ENCODE measurements around the gene NOP53.
"Not testable (repeated sequence)": the region's sequence is repeated elsewhere in the genome, so short reads cannot be mapped to it uniquely, and the experiment has no call there.

The NOP53 gene

DNA sequence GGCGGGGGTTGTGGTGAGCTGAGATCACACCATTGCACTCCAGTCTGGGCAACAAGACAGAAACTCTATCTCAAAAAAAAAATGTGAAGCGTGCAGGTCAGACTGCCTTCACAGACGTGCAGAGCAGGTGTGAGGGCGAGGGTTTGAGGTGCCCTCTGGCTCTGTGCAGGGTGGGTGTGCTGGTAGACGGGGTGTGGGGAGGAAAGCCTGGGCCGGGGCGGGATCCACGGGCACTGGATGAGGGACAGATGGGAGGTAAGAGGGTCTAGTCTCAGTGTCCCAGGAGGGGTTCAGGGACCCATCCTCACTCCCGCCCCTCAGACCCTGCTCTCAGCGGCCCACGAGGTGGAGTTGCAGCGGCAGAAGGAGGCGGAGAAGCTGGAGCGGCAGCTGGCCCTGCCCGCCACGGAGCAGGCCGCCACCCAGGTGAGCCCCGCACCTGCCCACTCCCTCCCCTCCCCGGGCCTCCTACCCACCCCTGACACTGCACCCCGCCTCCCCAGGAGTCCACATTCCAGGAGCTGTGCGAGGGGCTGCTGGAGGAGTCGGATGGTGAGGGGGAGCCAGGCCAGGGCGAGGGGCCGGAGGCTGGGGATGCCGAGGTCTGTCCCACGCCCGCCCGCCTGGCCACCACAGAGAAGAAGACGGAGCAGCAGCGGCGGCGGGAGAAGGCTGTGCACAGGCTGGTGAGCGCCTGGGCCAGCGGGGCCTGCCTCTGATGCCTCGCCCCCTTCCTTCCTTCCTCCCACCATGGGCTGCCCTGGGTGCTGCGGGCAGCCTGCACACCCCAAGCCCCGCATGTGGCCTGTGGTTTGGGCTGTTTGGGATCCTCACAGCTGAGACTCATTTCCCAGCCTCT, 9.1 kb downstream of the NOP53 start:
- DNase-seq (ENCODE audit: low read depth, low spot score) = no peak

DNA sequence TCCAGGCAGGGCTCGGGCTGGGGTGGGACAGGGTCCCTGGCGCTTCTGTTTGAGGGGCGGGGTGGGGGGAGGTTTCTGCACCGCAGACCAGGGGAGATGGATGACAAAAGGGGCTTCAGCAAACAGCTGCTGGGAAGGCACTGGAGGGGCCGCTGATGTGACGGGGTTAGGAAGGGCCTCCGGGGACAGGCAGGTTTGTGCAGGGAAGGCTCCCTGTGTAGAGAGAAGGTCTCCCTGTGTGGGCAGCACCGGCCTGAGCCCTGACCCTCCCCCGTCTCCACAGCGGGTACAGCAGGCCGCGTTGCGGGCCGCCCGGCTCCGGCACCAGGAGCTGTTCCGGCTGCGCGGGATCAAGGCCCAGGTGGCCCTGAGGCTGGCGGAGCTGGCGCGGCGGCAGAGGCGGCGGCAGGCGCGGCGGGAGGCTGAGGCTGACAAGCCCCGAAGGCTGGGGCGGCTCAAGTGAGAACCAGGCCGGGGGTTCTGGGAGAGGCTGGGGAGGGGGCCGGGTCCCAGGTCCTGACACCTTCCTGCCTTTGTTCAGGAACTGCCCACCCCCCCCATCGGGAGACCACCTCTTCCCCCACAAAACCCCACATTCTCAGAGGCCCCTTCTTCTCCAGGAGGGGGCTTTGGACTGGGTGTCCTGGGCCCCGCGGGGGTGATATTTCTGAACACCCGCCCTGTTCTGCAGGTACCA, 9.9 kb downstream of the NOP53 start:
- no peak for DNase-seq (ENCODE audit: low read depth, low spot score)

DNA sequence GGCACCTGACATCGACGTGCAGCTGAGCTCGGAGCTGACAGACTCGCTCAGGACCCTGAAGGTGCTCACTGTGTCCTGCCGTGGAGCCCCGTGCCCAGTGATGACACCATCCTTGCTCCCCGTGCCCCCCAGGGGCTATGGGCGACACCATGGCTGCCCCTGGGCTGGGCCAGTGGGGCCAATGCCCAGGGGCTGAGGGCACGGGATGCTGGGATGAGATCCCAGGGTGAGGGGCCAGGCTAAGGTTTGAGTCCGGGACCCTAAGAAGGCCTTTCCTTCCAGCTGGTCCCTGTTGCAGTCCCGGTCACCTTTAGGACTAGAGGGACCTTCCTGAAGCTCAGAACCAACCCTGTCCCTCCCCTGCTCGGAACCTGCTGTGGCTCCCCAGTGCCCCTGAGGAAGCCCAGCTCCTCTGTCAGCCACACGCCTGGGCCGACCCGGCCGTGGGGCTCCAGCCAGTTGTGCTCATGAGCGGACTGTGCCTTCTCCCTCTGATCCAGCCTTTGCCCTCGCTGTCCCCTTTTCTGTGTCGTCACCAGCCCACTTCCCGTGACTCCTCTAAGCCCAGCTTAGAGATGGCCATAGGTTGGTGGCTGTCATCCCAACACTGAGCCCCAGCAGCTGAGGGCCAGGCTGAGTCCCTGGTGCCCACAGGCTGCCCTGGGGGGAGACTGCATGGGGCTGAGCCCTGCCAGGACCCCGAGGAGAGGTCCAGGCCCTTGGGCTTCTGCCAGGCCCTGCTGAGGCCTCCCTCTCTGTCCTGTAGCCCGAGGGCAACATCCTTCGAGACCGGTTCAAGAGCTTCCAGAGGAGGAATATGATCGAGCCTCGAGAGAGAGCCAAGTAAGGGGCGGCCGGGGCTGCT, 10.6 kb downstream of the NOP53 start:
- DNase-seq (ENCODE audit: low read depth, low spot score) = no peak

DNA sequence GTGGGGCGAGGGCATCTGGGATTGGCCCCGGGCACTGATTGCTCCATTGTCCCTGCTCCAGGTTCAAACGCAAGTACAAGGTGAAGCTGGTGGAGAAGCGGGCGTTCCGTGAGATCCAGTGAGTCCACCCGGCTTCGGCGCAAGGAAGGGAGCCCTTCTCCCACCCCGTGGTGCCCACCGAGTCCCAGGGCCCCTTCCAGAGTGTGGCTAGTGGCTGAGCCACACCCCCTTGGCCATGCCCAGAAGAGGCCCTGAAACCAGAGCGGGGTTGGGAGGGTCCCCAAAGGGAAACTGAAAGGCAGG, 11.2 kb downstream of the NOP53 start:
- no peak for DNase-seq (ENCODE audit: low read depth, low spot score)

DNA sequence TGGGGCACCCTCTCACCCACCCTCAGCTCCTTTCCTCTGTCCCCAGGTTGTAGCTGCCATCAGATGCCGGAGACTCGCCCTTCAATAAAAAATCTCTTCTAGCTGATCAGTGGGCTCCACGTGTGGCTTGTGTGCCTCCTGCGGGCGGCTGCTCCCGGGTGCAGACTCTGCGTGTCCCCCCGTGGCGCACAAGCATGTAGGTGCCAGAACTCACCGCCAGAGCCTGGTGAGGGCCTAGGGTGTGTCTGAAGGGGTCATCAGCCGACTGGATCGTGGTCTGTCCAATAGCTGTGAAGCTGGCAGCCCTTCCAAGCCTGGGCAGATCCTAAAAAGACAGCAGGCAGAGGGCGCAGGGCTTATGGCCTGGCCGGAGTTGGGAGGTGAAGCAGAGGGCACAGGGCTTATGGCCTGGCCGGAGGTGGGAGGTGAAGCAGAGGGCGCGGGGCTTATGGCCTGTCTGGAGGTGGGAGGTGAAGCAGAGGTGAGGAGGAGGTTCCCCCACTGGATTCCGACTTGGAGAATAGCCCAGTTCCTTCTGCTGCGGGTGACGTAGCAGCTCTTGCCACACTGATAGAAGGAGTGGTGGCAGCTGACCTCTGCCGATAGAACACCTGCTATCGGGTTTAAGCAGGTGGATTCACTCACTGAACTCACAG, 11.7 kb downstream of the NOP53 start:
- DNase-seq (ENCODE audit: low read depth, low spot score) = no peak

DNA sequence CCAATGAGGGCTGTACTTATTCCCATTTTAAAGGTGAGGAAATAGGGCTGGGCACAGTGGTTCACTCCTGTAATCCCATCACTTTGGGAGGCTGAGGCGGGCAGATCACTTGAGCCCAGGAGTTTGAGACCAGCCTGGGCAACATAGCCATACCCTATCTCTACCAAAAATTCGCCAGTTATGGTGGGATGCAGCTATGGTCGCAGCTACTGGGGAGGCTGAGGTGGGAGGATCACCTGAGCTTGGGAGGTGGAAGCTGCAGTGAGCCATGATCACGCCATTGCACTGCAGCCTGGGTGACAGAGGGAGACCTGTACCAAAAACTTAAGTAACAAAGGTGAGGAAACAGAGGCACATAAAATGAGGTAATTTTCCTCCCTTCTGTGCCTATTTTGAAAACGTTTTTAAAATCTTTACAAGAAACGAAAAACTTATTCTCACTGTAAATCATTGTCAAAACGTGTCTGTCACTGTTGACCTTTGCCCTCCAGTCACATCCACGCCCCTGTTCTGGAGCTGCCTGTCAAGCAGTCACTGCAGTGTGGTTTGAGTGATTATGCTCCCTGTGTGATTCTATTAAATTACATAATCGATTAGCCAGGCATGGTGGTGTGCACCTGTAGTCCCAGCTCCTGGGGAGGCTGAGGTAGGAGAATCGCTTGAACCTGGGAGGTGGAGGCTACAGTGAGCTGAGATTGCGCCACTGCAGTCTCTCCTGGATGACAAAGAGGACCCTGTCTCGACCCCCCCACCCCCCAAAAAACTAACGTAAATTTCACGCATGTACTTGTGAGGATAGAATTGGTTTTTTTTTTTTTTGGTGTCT, 12.5 kb downstream of the NOP53 start:
- DNase-seq (ENCODE audit: low read depth, low spot score) = no peak

DNA sequence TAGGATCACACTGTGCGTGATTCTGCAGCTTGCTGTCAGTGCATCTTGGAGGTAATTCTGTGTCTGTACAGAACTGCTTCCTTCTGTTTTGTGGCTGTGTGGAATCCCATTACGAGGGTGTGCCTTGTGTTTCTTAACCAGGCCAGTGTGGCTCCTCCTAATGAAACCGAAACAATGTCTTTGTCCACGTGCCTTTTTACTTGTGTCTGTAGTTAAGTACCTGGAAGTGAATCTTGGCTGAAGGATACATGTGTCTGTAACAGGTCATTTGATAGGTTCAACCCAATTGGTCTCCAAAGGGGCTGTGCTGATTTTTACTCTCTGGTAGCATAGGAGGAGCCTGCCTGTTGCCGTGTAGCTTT, 13.1 kb downstream of the NOP53 start:
- DNase-seq (ENCODE audit: low read depth, low spot score) = no peak

DNA sequence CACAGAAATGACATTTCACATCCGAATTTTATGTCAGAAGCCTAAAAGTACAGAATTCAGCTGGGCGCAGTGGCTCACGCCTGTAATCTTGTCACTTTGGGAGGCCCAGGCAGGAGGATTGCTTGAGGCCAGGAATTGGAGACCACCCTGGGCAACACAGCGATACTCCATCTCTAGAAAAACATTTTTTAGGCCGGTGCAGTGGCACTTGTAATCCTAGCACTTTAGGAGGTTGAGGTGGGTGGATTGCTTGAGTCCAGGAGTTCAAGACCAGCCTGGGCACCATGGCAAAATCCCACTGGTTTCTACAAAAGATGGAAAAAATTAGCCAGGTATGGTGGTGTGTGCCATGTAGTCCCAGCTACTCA, 15.3 kb downstream of the NOP53 start:
- no peak for DNase-seq (ENCODE audit: low read depth, low spot score)

DNA sequence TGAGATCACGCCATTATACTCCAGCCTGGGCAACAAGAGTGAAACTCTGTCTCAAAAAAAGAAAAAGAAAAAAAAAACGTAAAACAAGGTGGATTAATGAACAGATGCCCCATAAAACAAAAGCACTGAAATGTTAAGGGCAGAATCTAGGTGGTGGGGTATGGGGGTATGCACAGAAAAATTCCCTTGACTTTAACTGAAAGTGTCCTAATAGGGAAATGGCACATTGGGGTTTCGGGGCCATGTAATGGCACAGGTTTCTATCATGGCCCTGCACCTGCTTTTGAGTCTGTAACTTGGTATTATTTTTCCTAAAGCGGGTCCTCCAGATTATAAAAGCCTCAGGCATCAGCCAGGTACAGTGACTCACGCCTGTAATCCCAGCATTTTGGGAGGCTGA, 16.2 kb downstream of the NOP53 start:
- DNase-seq (ENCODE audit: low read depth, low spot score) = no peak

DNA sequence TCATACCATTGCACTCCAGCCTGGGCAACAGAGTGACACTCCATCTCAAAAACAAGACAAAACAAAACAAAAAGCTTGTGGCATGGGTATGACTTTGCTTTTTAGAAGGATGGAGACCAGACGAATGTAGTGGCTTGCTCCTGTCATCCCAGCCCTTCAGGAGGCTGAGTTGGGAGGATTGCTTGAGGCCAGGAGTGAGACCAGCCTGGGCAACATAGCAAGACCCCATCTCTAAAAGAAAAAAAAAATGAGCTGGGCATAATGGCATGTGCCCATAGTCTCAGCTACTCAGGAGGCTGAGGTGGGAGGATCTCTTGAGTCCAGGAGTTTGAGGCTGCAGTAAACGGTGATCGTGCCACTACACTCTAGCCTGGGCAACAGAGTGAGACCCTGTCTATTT, 16.8 kb downstream of the NOP53 start:
- no peak for DNase-seq (ENCODE audit: low read depth, low spot score)

DNA sequence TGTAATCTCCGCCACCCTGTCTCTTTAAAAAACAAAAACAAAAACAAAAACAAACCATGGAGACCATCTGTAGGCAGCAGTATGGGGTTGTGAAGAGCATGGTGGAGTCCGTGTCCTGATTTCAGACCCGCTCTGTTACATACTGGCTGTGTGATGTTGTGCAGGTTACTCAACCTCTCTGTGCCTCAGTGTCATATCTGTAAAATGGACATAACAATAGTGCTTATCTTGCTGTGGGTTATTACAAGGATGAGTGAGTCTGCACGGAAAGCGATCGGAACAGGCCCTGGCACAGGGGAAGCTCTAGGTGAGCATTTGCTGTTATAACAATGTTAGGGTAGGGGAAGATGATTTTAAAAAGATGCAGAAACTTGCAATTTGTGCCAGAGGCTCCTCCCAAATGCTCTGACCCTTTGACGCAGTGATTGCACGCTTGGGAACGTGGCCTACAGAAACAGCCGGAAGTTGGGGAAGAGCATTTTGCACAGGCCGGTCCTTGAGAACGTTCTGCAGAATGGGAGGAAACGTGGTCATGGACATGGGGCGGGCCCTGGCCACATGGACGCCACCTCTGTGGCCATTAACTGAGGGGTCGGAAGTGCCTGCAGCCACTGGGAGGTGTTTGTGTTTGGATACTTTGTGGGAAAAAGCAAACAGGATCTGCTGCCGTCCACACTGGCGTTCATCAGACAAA, 17.4 kb downstream of the NOP53 start:
- no peak for DNase-seq (ENCODE audit: low read depth, low spot score)

DNA sequence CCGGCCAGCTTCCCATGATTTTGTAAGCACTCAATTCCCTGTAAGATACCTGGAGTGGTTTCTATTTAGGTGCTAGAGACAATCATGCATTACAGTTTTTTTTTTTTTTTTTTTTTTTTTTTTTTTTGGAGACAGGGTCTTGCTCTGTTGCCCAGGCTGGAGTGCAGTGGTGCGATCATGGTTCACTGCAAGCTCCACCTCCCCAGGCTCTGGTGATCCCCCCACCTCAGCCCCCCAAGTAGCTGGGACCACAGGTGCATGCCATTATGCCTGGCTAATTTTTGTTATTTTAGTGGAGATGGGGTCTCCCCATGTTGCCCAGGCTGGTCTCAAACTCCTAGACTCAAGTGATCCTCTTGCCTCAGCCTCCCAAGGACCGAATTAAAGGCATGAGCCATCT, 19.4 kb downstream of the NOP53 start:
- DNase-seq (ENCODE audit: low read depth, low spot score) = not testable (repeated sequence)

DNA sequence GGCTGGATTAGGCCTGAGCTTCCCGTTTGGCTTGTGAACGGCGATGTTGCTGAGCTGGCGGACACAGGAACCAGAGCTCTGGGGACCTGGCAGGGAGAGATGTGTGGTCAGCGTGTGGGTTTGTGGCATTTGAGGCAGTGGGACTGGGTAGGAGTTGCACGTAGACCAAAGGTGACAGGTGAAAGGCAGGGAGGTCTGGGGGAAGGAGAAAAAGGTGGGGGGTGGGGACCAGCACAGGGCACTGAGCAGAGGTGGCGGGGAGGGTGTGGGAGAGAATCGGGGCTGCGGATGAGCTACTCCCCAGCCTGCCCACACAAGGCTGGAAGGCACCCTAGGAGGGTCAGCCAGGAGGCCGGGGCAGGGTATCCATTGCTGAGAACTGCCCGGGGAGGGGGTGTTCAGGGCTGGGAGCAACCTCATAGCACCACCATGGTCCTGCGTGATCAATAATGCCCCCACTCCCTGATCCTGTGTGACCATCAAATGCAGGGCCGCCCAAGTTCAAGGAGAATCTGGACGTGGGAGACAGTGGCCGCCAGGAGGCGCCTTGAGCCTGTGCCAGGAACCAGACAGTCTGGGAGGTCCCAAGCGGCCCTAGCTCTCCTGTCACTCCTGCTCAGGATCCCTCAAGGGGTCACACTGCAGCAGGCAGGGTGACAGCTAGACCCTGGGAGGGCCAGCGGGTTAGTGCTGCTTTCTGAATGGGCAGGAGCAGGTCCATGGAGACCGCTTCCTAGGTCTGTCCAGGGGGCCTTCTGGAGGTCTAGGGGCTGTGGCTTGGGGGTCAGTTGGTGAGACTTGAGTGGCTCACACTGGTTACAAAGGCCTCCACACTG, 20.4 kb downstream of the NOP53 start:
- no peak for DNase-seq (ENCODE audit: low read depth, low spot score)

DNA sequence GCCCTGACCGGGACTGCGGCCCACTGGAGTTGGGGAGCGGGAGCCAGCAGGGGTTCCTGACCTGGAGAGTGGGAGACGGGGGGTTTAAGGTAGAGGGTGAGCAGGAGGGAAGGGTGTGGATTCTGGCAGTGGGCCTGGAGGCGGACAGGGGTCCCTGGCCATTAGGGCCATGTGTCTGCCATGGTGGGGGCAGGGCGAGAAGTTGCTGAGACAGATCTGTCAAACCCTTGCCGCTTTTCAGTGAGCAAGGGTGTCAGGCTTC, 20.9 kb downstream of the NOP53 start:
- no peak for DNase-seq (ENCODE audit: low read depth, low spot score)

DNA sequence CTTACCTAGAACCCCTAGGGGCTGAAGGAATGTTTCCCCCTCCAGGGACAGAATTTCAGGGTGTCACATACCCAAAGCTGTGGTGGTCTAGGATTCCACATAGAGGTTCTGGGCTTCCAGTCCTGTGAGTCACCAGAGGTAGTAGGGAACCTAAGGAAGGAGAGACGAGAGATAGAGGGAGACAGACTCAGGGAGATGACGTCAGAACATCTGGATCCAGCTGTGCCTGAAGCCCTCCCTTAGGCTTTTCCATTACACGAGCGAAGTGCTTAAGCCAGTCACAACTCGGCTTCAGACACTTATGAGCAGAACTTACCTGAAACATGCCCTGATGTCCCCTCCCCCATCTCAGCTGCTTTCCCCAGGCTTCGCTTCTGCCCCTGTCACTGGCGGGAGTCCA, 21.3 kb downstream of the NOP53 start:
- DNase-seq (ENCODE audit: low read depth, low spot score) = no peak

DNA sequence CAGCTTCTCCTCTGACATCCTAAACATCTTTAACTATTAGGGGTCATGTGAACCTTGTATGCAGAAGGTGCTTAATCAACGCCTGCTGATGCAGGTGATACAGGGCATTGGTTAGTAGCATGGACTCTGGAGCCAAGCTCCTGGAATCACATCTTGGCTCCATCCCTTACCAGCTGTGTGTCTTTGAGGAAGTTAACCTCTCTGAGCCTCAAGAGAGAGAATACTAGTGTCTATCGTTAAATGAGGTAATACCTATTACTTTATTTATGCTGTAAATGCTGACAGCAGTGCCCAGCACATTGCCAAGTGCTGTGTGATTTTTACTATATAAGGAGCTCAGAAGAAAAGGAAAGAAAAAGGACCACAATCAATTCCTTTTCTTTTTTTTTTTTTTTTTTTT, 22.0 kb downstream of the NOP53 start:
- DNase-seq (ENCODE audit: low read depth, low spot score) = no peak

DNA sequence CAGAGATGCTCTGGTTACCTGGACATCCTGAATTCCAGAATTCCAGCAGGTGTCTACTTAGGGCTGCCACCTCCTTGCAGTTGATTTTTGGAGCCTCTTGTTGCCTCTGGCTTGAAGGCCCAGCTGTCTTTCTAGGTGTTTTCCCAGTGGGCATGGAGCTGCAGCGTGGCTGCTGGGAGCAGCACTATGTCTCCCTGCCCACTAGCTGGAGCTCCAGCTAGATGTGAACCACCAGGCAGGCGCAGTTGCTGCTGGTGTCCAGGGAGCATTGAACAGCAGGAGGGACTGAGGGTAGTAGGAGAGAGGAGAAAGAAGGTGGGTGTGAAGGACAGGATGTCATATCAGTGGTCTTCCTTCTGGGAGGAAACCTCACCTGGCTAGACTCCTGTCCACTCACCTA, 23.3 kb downstream of the NOP53 start:
- DNase-seq (ENCODE audit: low read depth, low spot score) = no peak

DNA sequence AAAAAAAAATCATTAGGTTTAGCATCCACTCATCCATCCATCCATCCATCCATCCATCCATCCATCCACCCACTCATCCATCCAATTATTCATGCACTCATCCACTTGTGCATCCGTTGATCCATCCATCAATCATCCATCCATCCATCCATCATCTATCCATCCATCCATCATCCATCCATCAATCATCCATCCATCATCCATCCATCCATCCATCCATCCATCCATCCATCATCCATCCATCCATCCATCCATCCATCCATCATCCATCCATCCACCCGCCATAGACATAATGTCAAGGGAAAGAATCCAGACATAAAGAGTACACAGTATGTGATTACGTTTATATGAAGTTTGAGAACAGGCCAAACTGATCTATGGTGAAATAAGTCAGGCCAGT, 24.2 kb downstream of the NOP53 start:
- no peak for DNase-seq (ENCODE audit: low read depth, low spot score)

DNA sequence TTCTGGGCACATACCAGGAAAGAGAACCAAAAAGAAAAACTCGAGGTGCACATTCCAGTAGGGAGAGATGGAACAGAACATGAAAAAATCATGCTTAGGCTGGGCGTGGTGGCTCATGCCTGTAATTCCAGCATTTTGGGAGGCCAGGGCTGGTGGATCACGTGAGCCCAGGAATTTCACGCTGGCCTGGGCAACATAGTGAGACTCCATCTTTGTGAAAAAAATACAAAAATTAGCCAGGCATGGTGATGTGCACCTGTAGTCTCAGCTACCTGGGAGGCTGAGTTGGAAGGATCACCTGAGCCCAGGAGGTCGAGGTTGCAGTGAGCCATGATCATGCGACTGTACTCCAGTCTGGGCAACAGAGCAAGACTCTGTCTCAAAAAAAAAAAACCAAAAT, 25.9 kb downstream of the NOP53 start:
- DNase-seq (ENCODE audit: low read depth, low spot score) = not testable (repeated sequence)

DNA sequence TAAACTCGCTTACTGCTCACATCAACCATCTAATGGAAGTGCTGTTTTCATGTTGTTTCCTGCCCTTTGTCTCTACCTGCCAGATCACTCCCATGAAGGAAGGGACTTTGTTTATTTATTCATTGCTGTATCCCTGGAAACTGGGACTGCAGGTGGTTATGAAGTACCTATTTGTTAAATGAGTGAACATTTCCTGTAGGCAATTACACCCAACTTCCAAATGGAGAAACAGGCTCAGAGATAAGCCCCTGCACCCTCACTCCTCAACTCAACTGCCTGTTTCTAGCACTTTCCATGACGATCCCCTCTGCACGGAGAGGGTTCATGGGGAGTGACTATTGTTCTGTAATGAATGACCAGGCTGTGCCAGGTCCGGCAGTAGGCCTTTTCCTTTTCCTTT, 31.2 kb downstream of the NOP53 start:
- no peak for DNase-seq (ENCODE audit: low read depth, low spot score)

All from smooth muscle cell of the brain vasculature (primary cell).